Kidney (tissue), 14 donors: Measurements from ENCODE around the gene PDK3. TPM values are rescaled to one million over a fixed set of nuclear protein-coding genes. Genes with fewer than 3 reads are reported as not detected.
A peak's percentile ranks its signal among the peaks of the same experiment; 100 is the strongest.

Experiments
- DNase-seq, 5 donors: peaks; one replicate each; pipeline ENCODE4 v3.0.0-alpha.2; 2013 to 2020
- FAIRE-seq: peaks from 2 replicates; lab custom pipeline; 2012; peaks lifted over from hg19 to GRCh38; lab: Jason Lieb, UNC
- H3K27ac ChIP-seq, 2 donors: one replicate each; pipeline ENCODE4 v1.7.0; 2013; ENCODE audit warnings: low read depth in 2 of 2, low read length in 2 of 2, inconsistent platforms in 1 of 2
- H3K27me3 ChIP-seq: one replicate; pipeline ENCODE4 v1.7.1; 2013; ENCODE audit warnings: low read length, inconsistent platforms; ENCODE audit not compliant: control insufficient read depth, insufficient read depth
- H3K36me3 ChIP-seq, 3 donors: one replicate each; pipeline versions ENCODE4 v1.7.0 to v1.7.1; 2013; ENCODE audit warnings: low read length in 3 of 3, control low read depth in 1 of 3, inconsistent platforms in 1 of 3; ENCODE audit not compliant: insufficient read depth in 3 of 3, control insufficient read depth in 2 of 3
- H3K4me1 ChIP-seq, 3 donors: one replicate each; pipeline versions ENCODE4 v1.7.0 to v1.7.1; 2013; ENCODE audit warnings: low read length in 3 of 3, inconsistent platforms in 1 of 3, low read depth in 1 of 3; ENCODE audit not compliant: control insufficient read depth in 2 of 3, insufficient read depth in 2 of 3
- H3K4me3 ChIP-seq, 3 donors: one replicate each; pipeline versions ENCODE4 v1.7.0 to v1.8.1; 2013; ENCODE audit warnings: low read length in 3 of 3, control low read depth in 1 of 3, inconsistent platforms in 1 of 3
- H3K9ac ChIP-seq, 3 donors: one replicate each; pipeline versions ENCODE4 v1.7.0 to v1.7.1; 2013; ENCODE audit warnings: low read length in 3 of 3, control low read depth in 1 of 3, inconsistent platforms in 1 of 3
- H3K9me3 ChIP-seq, 3 donors: one replicate each; pipeline versions ENCODE4 v1.7.0 to v1.7.1; 2013; ENCODE audit warnings: low read length in 3 of 3, control low read depth in 1 of 3, inconsistent platforms in 1 of 3; ENCODE audit not compliant: control insufficient read depth in 2 of 3, insufficient read depth in 1 of 3
- intact Hi-C: fragments of 100-400 bp; cut with DNase I; formaldehyde crosslinking; loops from one replicate; pipeline ENCODE4 v1.11.1; 2022
- polyA plus RNA-seq: library from polyadenylated mRNA; stranded (reverse); fragments of 350-450 nt; fragmentation: Illumina TruSeq; extraction: RNeasy Lipid Tissue Mini Kit (QIAGEN cat#74804); gene quantifications from one replicate; pipeline ENCODE4 v1.2.3, GENCODE V29; 2014; ENCODE audit warnings: low read depth, low replicate concordance; ENCODE audit not compliant: insufficient read depth
- total RNA-seq: library from RNA; stranded (reverse); fragmentation: NEBNext Ultra II Directional; extraction: Animal tissue kit (Norgen Biotek cat#: 25700); gene quantifications from one replicate; pipeline ENCODE4 v1.2.1, GENCODE V29; 2021
- TF ChIP-seq, protein P1 (sequence below): IDR thresholded peaks from 3 replicates; pipeline ENCODE4 v1.5.1; 2012; ENCODE audit warnings: mild to moderate bottlenecking, moderate library complexity, borderline replicate concordance; ENCODE audit not compliant: insufficient read depth; ENCODE audit errors: extremely low read depth
- donor health status: control.
- donor health status: control.
- donor health status: control.
- donor health status: control.
- donor health status: control.
- donor health status: DM: yes; HTN: yes; CAD: no.
- donor health status: Normal renal cell carcinoma (clear cell type).

Gene PDK3
- total and polyA plus RNA-seq, 2 donors from 2014 or later = 8.8 to 17.0 TPM

DNA sequence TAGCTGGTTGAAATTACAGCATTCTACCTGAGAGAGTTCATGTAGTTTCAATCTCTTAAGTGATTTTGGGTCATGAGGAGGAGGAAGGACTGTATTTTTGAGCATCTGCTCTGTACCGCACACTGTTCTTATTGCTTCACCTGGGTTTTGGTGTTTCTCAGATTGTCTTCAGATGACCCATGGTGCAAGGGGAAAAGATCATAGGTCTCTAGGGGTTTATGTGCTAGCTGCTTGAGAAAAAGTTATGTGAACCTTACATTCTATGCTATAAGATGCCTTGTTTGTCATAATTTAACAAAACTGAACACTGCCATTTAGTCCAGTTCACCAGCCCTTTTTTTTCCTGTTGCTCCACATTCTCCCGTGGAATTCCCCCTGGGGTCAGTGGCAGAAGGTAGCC, 60.4 kb downstream of the PDK3 start:
- no peaks in the 10 kb centered on the region for H3K27me3 ChIP-seq
- no peak overlapping the region for H3K27ac ChIP-seq
- TF ChIP-seq, protein P1, sequence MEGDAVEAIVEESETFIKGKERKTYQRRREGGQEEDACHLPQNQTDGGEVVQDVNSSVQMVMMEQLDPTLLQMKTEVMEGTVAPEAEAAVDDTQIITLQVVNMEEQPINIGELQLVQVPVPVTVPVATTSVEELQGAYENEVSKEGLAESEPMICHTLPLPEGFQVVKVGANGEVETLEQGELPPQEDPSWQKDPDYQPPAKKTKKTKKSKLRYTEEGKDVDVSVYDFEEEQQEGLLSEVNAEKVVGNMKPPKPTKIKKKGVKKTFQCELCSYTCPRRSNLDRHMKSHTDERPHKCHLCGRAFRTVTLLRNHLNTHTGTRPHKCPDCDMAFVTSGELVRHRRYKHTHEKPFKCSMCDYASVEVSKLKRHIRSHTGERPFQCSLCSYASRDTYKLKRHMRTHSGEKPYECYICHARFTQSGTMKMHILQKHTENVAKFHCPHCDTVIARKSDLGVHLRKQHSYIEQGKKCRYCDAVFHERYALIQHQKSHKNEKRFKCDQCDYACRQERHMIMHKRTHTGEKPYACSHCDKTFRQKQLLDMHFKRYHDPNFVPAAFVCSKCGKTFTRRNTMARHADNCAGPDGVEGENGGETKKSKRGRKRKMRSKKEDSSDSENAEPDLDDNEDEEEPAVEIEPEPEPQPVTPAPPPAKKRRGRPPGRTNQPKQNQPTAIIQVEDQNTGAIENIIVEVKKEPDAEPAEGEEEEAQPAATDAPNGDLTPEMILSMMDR = no peak
- intact Hi-C loops = no loop called here
- no peaks in the 10 kb centered on the region for H3K4me1 ChIP-seq
- H3K4me3 ChIP-seq = no peak overlapping the region
- H3K9me3 ChIP-seq = no peaks in the 10 kb centered on the region
- H3K9ac ChIP-seq = no peak overlapping the region
- peaks cover 0 to 4% (median 3%) of the 10 kb centered on the region in 3 donors for H3K36me3 ChIP-seq
- DNase-seq = no peak
- FAIRE-seq = no peak

DNA sequence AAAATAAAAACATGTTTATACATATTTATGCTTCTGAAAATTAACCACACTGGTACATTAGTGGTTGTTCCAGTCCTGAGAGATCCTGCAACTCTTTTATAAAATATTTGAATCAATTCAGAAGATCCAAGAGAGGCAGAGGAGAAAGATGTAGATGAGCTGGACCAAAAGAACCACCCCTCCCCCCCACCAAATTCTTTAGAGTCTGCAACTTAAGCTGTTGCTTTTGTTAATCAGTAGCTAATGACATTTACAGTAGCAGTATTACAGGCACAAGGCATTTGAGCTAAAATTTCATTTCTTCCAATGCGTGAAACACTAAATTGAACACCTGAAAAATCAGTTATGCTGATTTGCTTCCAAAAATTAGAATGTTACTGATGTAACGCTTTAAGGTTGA, 61.5 kb downstream of the PDK3 start:
- H3K27me3 ChIP-seq = no peaks in the 10 kb centered on the region
- TF ChIP-seq, protein P1 = no peak
- H3K4me1 ChIP-seq = no peaks in the 10 kb centered on the region
- H3K4me3 ChIP-seq = no peak overlapping the region
- peak in 2 of 5 donors; percentile 10 to 24 for DNase-seq
- H3K9ac ChIP-seq = no peak overlapping the region
- peaks cover 0 to 4% (median 3%) of the 10 kb centered on the region in 3 donors for H3K36me3 ChIP-seq
- no peak overlapping the region for H3K27ac ChIP-seq
- FAIRE-seq = no peak
- H3K9me3 ChIP-seq = no peaks in the 10 kb centered on the region
- intact Hi-C loops = no loop called here

DNA sequence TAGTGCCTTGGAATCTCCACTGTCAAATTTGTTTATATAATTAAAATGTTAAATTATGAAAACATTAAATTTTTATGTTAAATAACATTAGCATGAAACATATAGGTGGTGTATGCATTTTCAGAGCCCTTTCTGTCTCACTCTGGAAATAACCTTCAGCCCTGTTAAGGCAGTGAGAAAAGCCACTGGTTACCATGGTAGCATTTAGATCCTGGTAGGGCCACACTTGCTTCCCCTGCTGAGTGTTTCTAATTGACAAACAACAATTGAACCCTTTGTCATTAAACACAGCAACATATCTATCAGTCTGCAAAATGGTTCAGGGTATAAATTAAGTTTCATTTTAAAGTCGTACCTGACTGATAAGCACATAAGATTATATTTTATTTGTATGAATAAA, 63.5 kb downstream of the PDK3 start:
- TF ChIP-seq, protein P1 = no peak
- Histone ChIP-seq H3K9me3 (no peaks in the 10 kb centered on the region), H3K4me1 (no peaks in the 10 kb centered on the region), H3K4me3 (no peak overlapping the region), H3K9ac (no peak overlapping the region), H3K36me3 (peaks cover 0 to 4% (median 3%) of the 10 kb centered on the region in 3 donors), H3K27ac (no peak overlapping the region), H3K27me3 (no peaks in the 10 kb centered on the region)
- DNase-seq (no peak), FAIRE-seq (no peak)
- intact Hi-C loops = no loop called here

DNA sequence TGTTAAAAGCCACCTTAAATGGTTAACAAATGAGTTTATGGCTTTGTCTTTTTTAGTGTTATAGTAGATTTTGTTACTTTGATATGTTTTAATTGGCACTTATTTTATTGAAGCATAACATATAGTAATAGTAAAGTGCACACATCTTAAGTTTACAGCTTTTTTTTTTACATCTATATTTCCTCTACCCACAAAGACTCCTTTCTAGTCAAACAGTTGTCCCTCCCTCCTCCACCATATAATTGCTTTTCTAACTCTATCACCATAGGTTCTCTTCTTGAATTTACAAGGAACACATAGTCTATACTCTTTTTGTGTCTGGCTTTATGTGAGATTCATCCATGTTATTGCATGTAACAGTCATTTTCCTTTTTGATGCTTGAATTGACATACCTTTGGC, 71.5 kb downstream of the PDK3 start:
- no peaks in the 10 kb centered on the region for H3K36me3 ChIP-seq
- no peaks in the 10 kb centered on the region for H3K27me3 ChIP-seq
- H3K4me3 ChIP-seq = no peak overlapping the region
- no peak overlapping the region for H3K27ac ChIP-seq
- H3K9me3 ChIP-seq = no peaks in the 10 kb centered on the region
- no peak for DNase-seq
- no peaks in the 10 kb centered on the region for H3K4me1 ChIP-seq
- no peak overlapping the region for H3K9ac ChIP-seq
- FAIRE-seq = peak; percentile 85
- intact Hi-C loops = no loop called here
- TF ChIP-seq, protein P1 = no peak
